ENCODE data around the gene CYSLTR1.
"Not testable (repeated sequence)": the region's sequence is repeated elsewhere in the genome, so short reads cannot be mapped to it uniquely, and the experiment has no call there.

CYSLTR1 gene

GRCh38 chrX:78327370-78328086 lies at the start of gene CYSLTR1:
CYSLTR1 (minus strand) TSS chrX:78327611; CDS start chrX:78273746, 53,865 bp downstream.
- DNase-seq (ENCODE audit: low read depth), result no peak

GRCh38 chrX:78377186-78377585 lies 49.8 kb upstream of the CYSLTR1 start:
- no peak for DNase-seq (ENCODE audit: low read depth)

- no peak for DNase-seq (ENCODE audit: low read depth)
Measured at GRCh38 chrX:78375894-78376293, 48.5 kb upstream of the CYSLTR1 start.

- no peak for DNase-seq (ENCODE audit: low read depth)
Measured at GRCh38 chrX:78366576-78366975, 39.2 kb upstream of the CYSLTR1 start.

- DNase-seq (ENCODE audit: low read depth), result no peak
Measured at GRCh38 chrX:78357342-78358055, 30.1 kb upstream of the CYSLTR1 start.

- no peak for DNase-seq (ENCODE audit: low read depth)
Measured at GRCh38 chrX:78333521-78333920, 6.1 kb upstream of the CYSLTR1 start.

- DNase-seq (ENCODE audit: low read depth), result no peak
Measured at GRCh38 chrX:78331708-78332107, 4.3 kb upstream of the CYSLTR1 start.

- no peak for DNase-seq (ENCODE audit: low read depth)
Measured at GRCh38 chrX:78330540-78330939, 3.1 kb upstream of the CYSLTR1 start.

- DNase-seq (ENCODE audit: low read depth), result no peak
Measured at GRCh38 chrX:78330068-78330467, 2.7 kb upstream of the CYSLTR1 start.

- DNase-seq (ENCODE audit: low read depth), result no peak
Measured at GRCh38 chrX:78329486-78329885, 2.1 kb upstream of the CYSLTR1 start.

GRCh38 chrX:78326401-78326800 lies 1.0 kb downstream of the CYSLTR1 start:
- DNase-seq (ENCODE audit: low read depth), result no peak

- DNase-seq (ENCODE audit: low read depth), result no peak
Measured at GRCh38 chrX:78322863-78323262, 4.5 kb downstream of the CYSLTR1 start.

GRCh38 chrX:78321809-78322208 lies 5.6 kb downstream of the CYSLTR1 start:
- DNase-seq (ENCODE audit: low read depth), result peak; percentile 19

- no peak for DNase-seq (ENCODE audit: low read depth)
Measured at GRCh38 chrX:78316265-78316664, 11.1 kb downstream of the CYSLTR1 start.

- DNase-seq (ENCODE audit: low read depth), result no peak
Measured at GRCh38 chrX:78315745-78316144, 11.7 kb downstream of the CYSLTR1 start.

GRCh38 chrX:78314561-78314960 lies 12.8 kb downstream of the CYSLTR1 start:
- no peak for DNase-seq (ENCODE audit: low read depth)

GRCh38 chrX:78313526-78313925 lies 13.9 kb downstream of the CYSLTR1 start:
- DNase-seq (ENCODE audit: low read depth), result no peak

GRCh38 chrX:78307665-78308064 lies 19.7 kb downstream of the CYSLTR1 start:
- DNase-seq (ENCODE audit: low read depth), result no peak

- no peak for DNase-seq (ENCODE audit: low read depth)
Measured at GRCh38 chrX:78303086-78303485, 24.3 kb downstream of the CYSLTR1 start.

GRCh38 chrX:78300933-78301332 lies 26.5 kb downstream of the CYSLTR1 start:
- DNase-seq (ENCODE audit: low read depth), result not testable (repeated sequence)

GRCh38 chrX:78283511-78283910 lies 43.9 kb downstream of the CYSLTR1 start:
- no peak for DNase-seq (ENCODE audit: low read depth)

- DNase-seq (ENCODE audit: low read depth), result no peak
Measured at GRCh38 chrX:78237127-78237526, 90.3 kb downstream of the CYSLTR1 start.

GRCh38 chrX:78226047-78226446 lies 101.4 kb downstream of the CYSLTR1 start:
- not testable (repeated sequence) for DNase-seq (ENCODE audit: low read depth)

All from activated T-cell treated with anti-CD3 and anti-CD28 coated beads for 1 hour (primary cell).